ENCODE data around the gene ARFIP2.

ARFIP2 gene

GRCh38 chr11:6443269-6444003, 37.7 kb downstream of the ARFIP2 start:
- DNase-seq (ENCODE audit: low read depth in 1 of 2, low spot score in 1 of 2) = peak; percentile 13 to 25

GRCh38 chr11:6442441-6442840, 38.7 kb downstream of the ARFIP2 start:
- DNase-seq (ENCODE audit: low read depth in 1 of 2, low spot score in 1 of 2) = no peak

DNA sequence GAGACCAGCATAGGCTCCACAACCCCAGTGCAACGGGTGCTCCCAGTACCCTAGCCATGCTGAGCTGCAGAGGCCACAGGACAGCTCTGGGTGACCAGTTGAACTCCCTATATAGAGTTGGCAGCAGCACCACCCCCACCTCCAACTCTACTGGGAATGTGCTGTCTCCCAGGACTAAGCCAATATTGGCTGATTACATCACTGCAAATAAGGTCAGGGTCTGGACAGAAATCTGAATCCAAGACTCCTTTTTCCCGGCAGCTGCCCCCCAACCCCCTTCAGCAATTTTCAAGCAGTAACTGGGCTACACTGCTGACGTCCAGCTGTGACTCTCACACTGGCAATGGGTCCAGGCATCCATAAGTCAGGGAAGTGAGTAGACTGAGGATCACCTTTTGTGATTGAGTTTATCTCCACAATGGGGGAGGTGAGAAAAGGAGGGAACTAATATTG, 40.2 kb downstream of the ARFIP2 start, which contains the start of gene HPX:
Gene HPX (minus strand): TSS at position 82 of the 453 bp plus-strand sequence. CDS start 24 bp downstream, at position 58.
- DNase-seq (ENCODE audit: low read depth in 1 of 2, low spot score in 1 of 2) = no peak

- no peak for DNase-seq (ENCODE audit: low read depth in 1 of 2, low spot score in 1 of 2)
Measured at GRCh38 chr11:6438979-6439571, 42.1 kb downstream of the ARFIP2 start.

GRCh38 chr11:6437993-6438392, 43.1 kb downstream of the ARFIP2 start:
- DNase-seq (ENCODE audit: low read depth in 1 of 2, low spot score in 1 of 2) = no peak

GRCh38 chr11:6437423-6437822, 43.7 kb downstream of the ARFIP2 start:
- DNase-seq (ENCODE audit: low read depth in 1 of 2, low spot score in 1 of 2) = no peak

DNA sequence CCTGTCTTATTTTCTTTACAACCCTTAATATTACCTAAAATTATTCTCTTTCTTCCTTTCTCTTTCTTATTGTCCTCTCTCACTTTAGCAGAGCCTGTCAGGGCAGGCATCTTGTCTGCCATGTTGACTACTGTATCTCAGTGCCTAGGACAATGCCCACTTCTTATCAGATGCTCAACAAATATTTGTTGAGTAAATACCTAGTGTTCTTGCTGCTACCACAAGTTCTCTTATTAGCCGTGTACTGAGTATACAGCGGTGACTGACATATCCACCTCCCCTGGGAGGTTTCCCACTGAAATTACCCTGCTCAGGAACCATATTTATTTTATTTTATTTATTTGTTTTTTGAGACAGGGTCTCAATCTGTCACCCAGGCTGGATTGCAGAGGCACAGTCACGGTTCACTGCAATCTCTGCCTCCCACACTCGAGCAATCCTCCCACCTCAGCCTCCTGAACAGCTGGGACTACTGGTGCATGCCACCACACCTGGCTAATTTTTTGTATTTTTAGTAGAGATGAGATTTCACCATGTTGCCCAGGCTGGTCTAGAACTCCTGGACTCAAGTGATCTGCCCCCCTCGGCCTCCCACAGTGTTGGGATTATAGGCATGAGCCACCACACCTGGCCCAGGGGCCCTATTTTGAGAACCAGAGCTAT, 47.0 kb downstream of the ARFIP2 start:
- DNase-seq (ENCODE audit: low read depth in 1 of 2, low spot score in 1 of 2) = no peak

GRCh38 chr11:6431861-6432260, 49.3 kb downstream of the ARFIP2 start:
- no peak for DNase-seq (ENCODE audit: low read depth in 1 of 2, low spot score in 1 of 2)

DNA sequence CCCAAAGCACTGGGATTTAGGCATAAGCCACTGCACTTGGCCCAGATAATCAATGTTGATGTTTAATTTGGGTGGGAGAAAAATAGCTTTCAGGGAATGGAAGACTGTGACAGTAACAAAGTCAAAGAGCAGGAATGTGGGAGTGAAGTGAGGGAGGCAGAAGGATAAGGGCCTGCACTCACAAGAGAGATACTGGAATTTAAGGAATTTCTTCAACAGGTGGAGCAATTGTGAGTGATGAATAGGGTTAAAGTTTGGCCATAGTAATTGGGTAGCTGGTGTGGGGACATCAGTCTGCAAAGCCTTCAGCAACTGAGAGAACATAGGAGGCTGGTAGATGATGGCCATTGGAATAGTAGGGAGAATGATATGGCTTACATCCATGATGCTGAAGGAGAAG, 53.6 kb downstream of the ARFIP2 start:
- no peak for DNase-seq (ENCODE audit: low read depth in 1 of 2, low spot score in 1 of 2)
